ENCODE results near the gene SLC35B2. TPM values are rescaled to one million over a fixed set of nuclear protein-coding genes. Genes with fewer than 3 reads are reported as not detected.

Gene SLC35B2
- polyA plus RNA-seq, 1 of the 3 experiments (the other 2 are of a cell fraction) = 125 TPM

GRCh38 chr6:44301782-44302564 lies 44.6 kb upstream of the SLC35B2 start:
- no peaks in the 10 kb centered on the region for H4K20me1 ChIP-seq (ENCODE audit: insufficient read depth)

More at GRCh38 chr6:44301782-44302564, 44.6 kb upstream of the SLC35B2 start:
- H3K4me2 ChIP-seq = no peak overlapping the region
- WGBS (ENCODE audit: low lambda C conversion rate) = 76% methylated on average over 4 of the region's 14 CpGs
- DNase-seq = no peak
- H3K9me2 ChIP-seq = no peaks in the 10 kb centered on the region
- no peaks in the 10 kb centered on the region for H3K9me3 ChIP-seq
- H3K36me3 ChIP-seq (replicated peaks in 1 of 2; ENCODE audit: control insufficient read depth in 1 of 2, insufficient read depth in 2 of 2, low read length in 1 of 2) = peaks cover 5 to 43% of the 10 kb centered on the region in 2 experiments
- POLR2A ChIA-PET = interaction anchor here (0.6 kb wide), 1 partner anchor 48 kb away, joined by 4 read pairs; no protein-coding TSS in a partner anchor
- CTCF ChIA-PET = interaction anchor here (0.7 to 16.5 kb wide), 6 partner anchors 11 to 80 kb away, joined by 3 to 238 read pairs (median 4); partner anchors contain the start of genes AARS2, NFKBIE, SLC35B2 and TMEM151B
- H3K4me1 ChIP-seq (ENCODE audit: control insufficient read depth in 1 of 2, insufficient read depth in 2 of 2, low read depth in 1 of 2, low read length in 1 of 2) = peaks cover 0 to 10% of the 10 kb centered on the region in 2 experiments; a peak in 1 of 4 replicates
- H3K79me2 ChIP-seq (ENCODE audit: insufficient read depth) = no peaks in the 10 kb centered on the region
- TF ChIP-seq SIN3A (IDR thresholded peaks at IDR 0.05; ENCODE audit: borderline replicate concordance, low read depth, low read length) = no peak
- no peak for TF ChIP-seq EZH2phosphoT487 (IDR thresholded peaks at IDR 0.05; ENCODE audit: borderline replicate concordance, low read depth)
- no peak for TF ChIP-seq CTCF (IDR thresholded peaks at IDR 0.05)
- TF ChIP-seq NRF1 (IDR thresholded peaks at IDR 0.05; ENCODE audit: low read depth, low read length) = no peak
- TF ChIP-seq FOSL2 (IDR thresholded peaks at IDR 0.05; ENCODE audit: borderline replicate concordance, low read depth) = no peak
- no peak for TF ChIP-seq CHD2 (IDR thresholded peaks at IDR 0.05; ENCODE audit: low read length, partially characterized antibody)
- TF ChIP-seq RCOR1 (IDR thresholded peaks at IDR 0.05; ENCODE audit: low read length) = no peak
- no peak for TF ChIP-seq RXRA (IDR thresholded peaks at IDR 0.05; ENCODE audit: borderline replicate concordance, low read depth)
- TF ChIP-seq TCF12 (IDR thresholded peaks at IDR 0.05) = no peak
- TF ChIP-seq RAD21 (IDR thresholded peaks at IDR 0.05; ENCODE audit: low read length) = no peak
- no peak for TF ChIP-seq TEAD4 (IDR thresholded peaks at IDR 0.05; ENCODE audit: borderline replicate concordance, insufficient read depth)
- no peak for TF ChIP-seq POLR2AphosphoS5 (IDR thresholded peaks at IDR 0.05; ENCODE audit: low read depth, low read length)
- TF ChIP-seq FOXM1 (IDR thresholded peaks at IDR 0.05; ENCODE audit: low read depth) = no peak
- no peak for TF ChIP-seq YY1 (IDR thresholded peaks at IDR 0.05; ENCODE audit: low read depth)
- TF ChIP-seq ZBTB33 (IDR thresholded peaks at IDR 0.05; ENCODE audit: borderline replicate concordance, low read depth) = no peak
- TF ChIP-seq MXI1 (IDR thresholded peaks at IDR 0.05; ENCODE audit: low read depth, low read length) = no peak
- no peak for TF ChIP-seq USF2 (IDR thresholded peaks at IDR 0.05; ENCODE audit: borderline replicate concordance, low read depth, low read length)
- no peak for TF ChIP-seq TAF1 (IDR thresholded peaks at IDR 0.05; ENCODE audit: borderline replicate concordance, low read depth, low read length)
- no peak overlapping the region for H3K27ac ChIP-seq (ENCODE audit: low read depth in 2 of 2, low read length in 1 of 2)
- no peak overlapping the region for H3K4me3 ChIP-seq (ENCODE audit: low read depth in 2 of 2, low read length in 1 of 2)
- H2AFZ ChIP-seq (ENCODE audit: low read depth) = no peak overlapping the region
- H3K27me3 ChIP-seq (ENCODE audit: insufficient read depth) = peaks cover 3% of the 10 kb centered on the region; the same call in 1 of the 2 replicates
- H3K9ac ChIP-seq = no peak overlapping the region
- no peaks in the 10 kb centered on the region for H3F3A ChIP-seq (replicated peaks; ENCODE audit: insufficient read depth)
